Esophagus squamous epithelium (tissue), 4 donors: ENCODE data around the gene PNRC1.

Source experiments
- CTCF ChIP-seq, 6 experiments: fragments of 450-650 bp in 4 of 6; fragments of 200-600 bp in 2 of 6; sonication (generic) in 2 of 6; IDR thresholded peaks; one replicate each; pipeline ENCODE4 v1.5.1; 2016 to 2019; ENCODE audit warnings: antibody characterized with exemption in 6 of 6, mild to moderate bottlenecking in 4 of 6, moderate library complexity in 4 of 6
- POLR2A ChIP-seq, 4 donors: fragments of 450-650 bp; IDR thresholded peaks; one replicate each; pipeline ENCODE4 v1.6.1; 2017; ENCODE audit warnings: antibody characterized with exemption in 4 of 4, mild to moderate bottlenecking in 4 of 4, moderate library complexity in 3 of 4

GRCh38 chr6:89081129-89081422 is 525 bp downstream of the PNRC1 start:
- TF ChIP-seq CTCF (IDR thresholded peaks at IDR 0.05) (peak in 1 of 6 experiments; percentile 11), POLR2A (IDR thresholded peaks at IDR 0.05) (no peak)
